NOMO-1 (cell line): ENCODE results near the gene FBLN7.
"Not testable (repeated sequence)": the region's sequence is repeated elsewhere in the genome, so short reads cannot be mapped to it uniquely, and the experiment has no call there.

ENCODE experiments used
- DNase-seq, 2 experiments: peaks; one replicate each; lab custom pipeline; 2025; ENCODE audit not compliant: unreplicated experiment in 2 of 2; lab: John Stamatoyannopoulos, UW

Gene FBLN7

GRCh38 chr2:112182581-112183034 is 44.4 kb downstream of the FBLN7 start:
- DNase-seq = no peak

GRCh38 chr2:112183327-112184025 is 45.3 kb downstream of the FBLN7 start:
- no peak for DNase-seq

GRCh38 chr2:112184121-112184520 is 45.9 kb downstream of the FBLN7 start:
- DNase-seq = no peak

- DNase-seq = no peak
Observed at GRCh38 chr2:112185131-112185530, 46.9 kb downstream of the FBLN7 start.

- DNase-seq = no peak
Observed at GRCh38 chr2:112187046-112187715, 49.0 kb downstream of the FBLN7 start.

- DNase-seq = no peak
Observed at GRCh38 chr2:112187805-112188596, 49.8 kb downstream of the FBLN7 start.

- DNase-seq = no peak
Observed at GRCh38 chr2:112189001-112189556, 50.9 kb downstream of the FBLN7 start.

- no peak for DNase-seq
Observed at GRCh38 chr2:112194028-112194427, 55.8 kb downstream of the FBLN7 start.

- no peak for DNase-seq
Observed at GRCh38 chr2:112194482-112194881, 56.3 kb downstream of the FBLN7 start.

- DNase-seq = no peak
Observed at GRCh38 chr2:112195167-112195766, 57.1 kb downstream of the FBLN7 start.

- DNase-seq = no peak
Observed at GRCh38 chr2:112195950-112196349, 57.8 kb downstream of the FBLN7 start.

- no peak for DNase-seq
Observed at GRCh38 chr2:112197868-112198267, 59.7 kb downstream of the FBLN7 start.

- DNase-seq = no peak
Observed at GRCh38 chr2:112198780-112199179, 60.6 kb downstream of the FBLN7 start.

GRCh38 chr2:112199188-112199587 is 61.0 kb downstream of the FBLN7 start:
- DNase-seq = no peak

GRCh38 chr2:112201696-112202430 is 63.7 kb downstream of the FBLN7 start:
- no peak for DNase-seq

- DNase-seq = no peak
Observed at GRCh38 chr2:112204411-112204810, 66.2 kb downstream of the FBLN7 start.

GRCh38 chr2:112207905-112208304 is 69.7 kb downstream of the FBLN7 start:
- DNase-seq = not testable (repeated sequence)

GRCh38 chr2:112216167-112216566 is 78.0 kb downstream of the FBLN7 start:
- no peak for DNase-seq

GRCh38 chr2:112217854-112218253 is 79.7 kb downstream of the FBLN7 start:
- DNase-seq = no peak

- no peak for DNase-seq
Observed at GRCh38 chr2:112220186-112220585, 82.0 kb downstream of the FBLN7 start.
